NCI-H69 (cell line): Measurements from ENCODE around the gene ALPG.
"Not testable (repeated sequence)": the region's sequence is repeated elsewhere in the genome, so short reads cannot be mapped to it uniquely, and the experiment has no call there.

Experiments used
- DNase-seq: peaks from one replicate; lab custom pipeline; 2025; lab: John Stamatoyannopoulos, UW

Gene ALPG

GRCh38 chr2:232396683-232397082 lies 10.0 kb upstream of the ALPG start:
- no peak for DNase-seq

GRCh38 chr2:232398293-232399034 lies 8.2 kb upstream of the ALPG start:
- no peak for DNase-seq

GRCh38 chr2:232400256-232401015 lies 6.2 kb upstream of the ALPG start:
- DNase-seq: peak; percentile 26

- no peak for DNase-seq
Measured at GRCh38 chr2:232402518-232402917, 4.1 kb upstream of the ALPG start.

GRCh38 chr2:232405943-232406510 lies 617 bp upstream of the ALPG start:
- no peak for DNase-seq

- not testable (repeated sequence) for DNase-seq
Measured at GRCh38 chr2:232407428-232408150, 945 bp downstream of the ALPG start.

GRCh38 chr2:232408269-232408668 lies 1.6 kb downstream of the ALPG start:
- not testable (repeated sequence) for DNase-seq

GRCh38 chr2:232409617-232410016 lies 3.0 kb downstream of the ALPG start:
- not testable (repeated sequence) for DNase-seq

- DNase-seq: no peak
Measured at GRCh38 chr2:232410238-232410900, 3.7 kb downstream of the ALPG start.

GRCh38 chr2:232411901-232412629 lies 5.4 kb downstream of the ALPG start:
- no peak for DNase-seq

GRCh38 chr2:232412986-232413385 lies 6.3 kb downstream of the ALPG start:
- no peak for DNase-seq

- no peak for DNase-seq
Measured at GRCh38 chr2:232415138-232415690, 8.6 kb downstream of the ALPG start.

GRCh38 chr2:232415736-232416520 lies 9.3 kb downstream of the ALPG start:
- DNase-seq: no peak

GRCh38 chr2:232416521-232417470 lies 10.2 kb downstream of the ALPG start:
- DNase-seq: no peak

GRCh38 chr2:232417489-232417888 lies 10.8 kb downstream of the ALPG start:
- no peak for DNase-seq

- no peak for DNase-seq
Measured at GRCh38 chr2:232418056-232418455, 11.4 kb downstream of the ALPG start.

GRCh38 chr2:232418466-232419244 lies 12.0 kb downstream of the ALPG start:
- peak; percentile 6 for DNase-seq
